Gastrocnemius medialis (tissue), 4 donors: ENCODE measurements around the gene SH3GL1. TPM values are rescaled to one million over a fixed set of nuclear protein-coding genes. Genes with fewer than 3 reads are reported as not detected.

Source experiments
- ATAC-seq, 2 donors: fragments of 150-250 bp; one replicate each; pipeline ENCODE4 v1.9.1; 2016
- DNase-seq, 2 donors: peaks; one replicate each; pipeline ENCODE4 v3.0.0-alpha.2; 2019
- H3K27ac ChIP-seq, 4 donors: fragments of 200-600 bp; sonication (generic); 1 replicate in 1 of 4; 2 replicates in 3 of 4; pipeline ENCODE4 v1.5.1; 2016 to 2018; ENCODE audit warnings: mild to moderate bottlenecking in 2 of 4, moderate library complexity in 1 of 4
- H3K27me3 ChIP-seq, 3 donors: fragments of 200-600 bp; sonication (generic) in 2 of 3; 1 replicate in 1 of 3; 2 replicates in 2 of 3; pipeline versions ENCODE4 v1.5.1 to v1.6.0; 2016 to 2019; ENCODE audit warnings: mild to moderate bottlenecking in 1 of 3, moderate library complexity in 1 of 3
- H3K36me3 ChIP-seq, 2 donors: fragments of 200-600 bp; sonication (generic) in 1 of 2; one replicate each; pipeline ENCODE4 v1.5.1; 2017 to 2018
- H3K4me1 ChIP-seq, 2 donors: fragments of 200-600 bp; sonication (generic) in 1 of 2; one replicate each; pipeline ENCODE4 v1.5.1; 2016 to 2017; ENCODE audit warnings: mild to moderate bottlenecking in 2 of 2
- H3K4me3 ChIP-seq, 4 donors: fragments of 200-600 bp; sonication (generic) in 3 of 4; 1 replicate in 1 of 4; 2 replicates in 3 of 4; pipeline ENCODE4 v1.5.1; 2016 to 2019; ENCODE audit warnings: mild to moderate bottlenecking in 2 of 4
- H3K9me3 ChIP-seq, 3 donors: fragments of 200-600 bp; sonication (generic) in 2 of 3; 1 replicate in 1 of 3; 2 replicates in 2 of 3; pipeline ENCODE4 v1.5.1; 2016 to 2019
- CTCF ChIP-seq, 5 experiments: fragments of 450-650 bp in 3 of 5; fragments of 200-600 bp in 2 of 5; sonication (generic) in 2 of 5; IDR thresholded peaks in 4 of 5; conservative IDR thresholded peaks in 1 of 5; 1 replicate in 4 of 5; 2 replicates in 1 of 5; pipeline ENCODE4 v1.5.1; 2016 to 2019; ENCODE audit warnings: antibody characterized with exemption in 5 of 5, mild to moderate bottlenecking in 3 of 5, moderate library complexity in 3 of 5
- POLR2A ChIP-seq, 2 donors: fragments of 450-650 bp; IDR thresholded peaks; one replicate each; pipeline ENCODE4 v1.6.1; 2017; ENCODE audit warnings: antibody characterized with exemption in 2 of 2, mild to moderate bottlenecking in 2 of 2, moderate library complexity in 2 of 2
- in situ Hi-C, 4 donors: fragments of 200-750 bp; cut with MboI; loops; one replicate each; pipeline versions ENCODE4 v1.15.0 to v1.8.0; 2017; ENCODE audit warnings: low sequenced_read_pairs in 4 of 4
- intact Hi-C: fragments of 100-400 bp; cut with DNase I; formaldehyde crosslinking; loops from one replicate; pipeline ENCODE4 v1.15.1; 2023; ENCODE audit warnings: low total_unique reads
- total RNA-seq, 4 donors: library from RNA; depleted of rRNA; stranded (reverse); fragments of >200 nt; gene quantifications; one replicate each; pipeline versions ENCODE4 v1.1.0 to v1.2.3, GENCODE V29; 2016

Gene SH3GL1
- total RNA-seq, 4 donors from 2014 or later, result 11.6 to 19.4 (median 15.8) TPM

- no peak for DNase-seq
- ATAC-seq, result no peak
- peaks cover 87 to 92% of the 10 kb centered on the region in 2 donors for H3K4me1 ChIP-seq
- intact Hi-C loops (no loop called here), in situ Hi-C loops (no loop called here)
- H3K27ac ChIP-seq, result peak overlapping the region; percentile 83 to 95 (median 92)
- H3K4me3 ChIP-seq, result no peak overlapping the region
- H3K27me3 ChIP-seq, result no peaks in the 10 kb centered on the region
- H3K9me3 ChIP-seq, result no peaks in the 10 kb centered on the region
- H3K36me3 ChIP-seq, result no peaks in the 10 kb centered on the region
- no peak for TF ChIP-seq POLR2A (IDR thresholded peaks at IDR 0.05)
- no peak for TF ChIP-seq CTCF (IDR thresholded peaks at IDR 0.05 in 4 of 5, conservative IDR thresholded peaks at IDR 0.05 in 1 of 5)
Measured at GRCh38 chr19:4376671-4376990, 23.7 kb downstream of the SH3GL1 start.

GRCh38 chr19:4376028-4376670 lies 24.2 kb downstream of the SH3GL1 start:
- no peaks in the 10 kb centered on the region for H3K36me3 ChIP-seq
- no peak for DNase-seq
- in situ Hi-C loops (no loop called here), intact Hi-C loops (no loop called here)
- H3K4me3 ChIP-seq, result no peak overlapping the region
- no peak for ATAC-seq
- H3K27ac ChIP-seq, result peak overlapping the region; percentile 83 to 95 (median 92)
- TF ChIP-seq CTCF (IDR thresholded peaks at IDR 0.05 in 4 of 5, conservative IDR thresholded peaks at IDR 0.05 in 1 of 5) (no peak), POLR2A (IDR thresholded peaks at IDR 0.05) (no peak)
- H3K4me1 ChIP-seq, result peaks cover 92 to 97% of the 10 kb centered on the region in 2 donors
- H3K9me3 ChIP-seq, result no peaks in the 10 kb centered on the region
- H3K27me3 ChIP-seq, result no peaks in the 10 kb centered on the region

- ATAC-seq (no peak), DNase-seq (peak in 1 of 2 donors; percentile 41)
- H3K27ac ChIP-seq, result peak overlapping the region; percentile 83 to 95 (median 92)
- intact Hi-C loops (loop anchor here (2.0 kb wide), 1 partner anchor 15 kb away; no protein-coding TSS in a partner anchor), in situ Hi-C loops (no loop called here)
- no peaks in the 10 kb centered on the region for H3K9me3 ChIP-seq
- TF ChIP-seq POLR2A (IDR thresholded peaks at IDR 0.05) (no peak), CTCF (IDR thresholded peaks at IDR 0.05 in 4 of 5, conservative IDR thresholded peaks at IDR 0.05 in 1 of 5) (no peak)
- peaks cover 99 to 100% of the 10 kb centered on the region in 2 donors for H3K4me1 ChIP-seq
- H3K36me3 ChIP-seq, result no peaks in the 10 kb centered on the region
- H3K4me3 ChIP-seq, result peak overlapping the region in 1 of 4 donors; percentile 4
- H3K27me3 ChIP-seq, result no peaks in the 10 kb centered on the region
Measured at GRCh38 chr19:4375164-4376027, 25.0 kb downstream of the SH3GL1 start.

- ATAC-seq, result peak; percentile 15 to 21
- TF ChIP-seq POLR2A (IDR thresholded peaks at IDR 0.05) (peak in 1 of 2 donors; percentile 17), CTCF (IDR thresholded peaks at IDR 0.05 in 4 of 5, conservative IDR thresholded peaks at IDR 0.05 in 1 of 5) (no peak)
- H3K4me1 ChIP-seq, result peaks cover 100% of the 10 kb centered on the region in 2 donors
- intact Hi-C loops (loop anchor here (2.0 kb wide), 1 partner anchor 16 kb away; no protein-coding TSS in a partner anchor), in situ Hi-C loops (no loop called here)
- no peaks in the 10 kb centered on the region for H3K27me3 ChIP-seq
- peak; percentile 70 to 85 for DNase-seq
- peak overlapping the region; percentile 83 to 95 (median 92) for H3K27ac ChIP-seq
- no peaks in the 10 kb centered on the region for H3K9me3 ChIP-seq
- H3K36me3 ChIP-seq, result no peaks in the 10 kb centered on the region
- H3K4me3 ChIP-seq, result peak overlapping the region in 1 of 4 donors; percentile 4
Measured at GRCh38 chr19:4374498-4375163, 25.7 kb downstream of the SH3GL1 start.
